ENCODE results near the gene C5.

Gene C5

GRCh38 chr9:120916588-120916987, 133.5 kb downstream of the C5 start:
- no peak for TF ChIP-seq POLR2AphosphoS5 (IDR thresholded peaks at IDR 0.05; ENCODE audit: low read depth)
- no peak for TF ChIP-seq SPI1 (IDR thresholded peaks at IDR 0.05; ENCODE audit: borderline replicate concordance, low read depth)
- TF ChIP-seq REST (IDR thresholded peaks at IDR 0.05; ENCODE audit: insufficient replicate concordance, low read depth), result no peak
- TF ChIP-seq GABPA (IDR thresholded peaks at IDR 0.05; ENCODE audit: low read depth), result no peak
- TF ChIP-seq, protein P1, sequence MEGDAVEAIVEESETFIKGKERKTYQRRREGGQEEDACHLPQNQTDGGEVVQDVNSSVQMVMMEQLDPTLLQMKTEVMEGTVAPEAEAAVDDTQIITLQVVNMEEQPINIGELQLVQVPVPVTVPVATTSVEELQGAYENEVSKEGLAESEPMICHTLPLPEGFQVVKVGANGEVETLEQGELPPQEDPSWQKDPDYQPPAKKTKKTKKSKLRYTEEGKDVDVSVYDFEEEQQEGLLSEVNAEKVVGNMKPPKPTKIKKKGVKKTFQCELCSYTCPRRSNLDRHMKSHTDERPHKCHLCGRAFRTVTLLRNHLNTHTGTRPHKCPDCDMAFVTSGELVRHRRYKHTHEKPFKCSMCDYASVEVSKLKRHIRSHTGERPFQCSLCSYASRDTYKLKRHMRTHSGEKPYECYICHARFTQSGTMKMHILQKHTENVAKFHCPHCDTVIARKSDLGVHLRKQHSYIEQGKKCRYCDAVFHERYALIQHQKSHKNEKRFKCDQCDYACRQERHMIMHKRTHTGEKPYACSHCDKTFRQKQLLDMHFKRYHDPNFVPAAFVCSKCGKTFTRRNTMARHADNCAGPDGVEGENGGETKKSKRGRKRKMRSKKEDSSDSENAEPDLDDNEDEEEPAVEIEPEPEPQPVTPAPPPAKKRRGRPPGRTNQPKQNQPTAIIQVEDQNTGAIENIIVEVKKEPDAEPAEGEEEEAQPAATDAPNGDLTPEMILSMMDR (IDR thresholded peaks at IDR 0.05; ENCODE audit: insufficient read depth, low read length), result no peak
- Histone ChIP-seq H3K4me3 (replicated peaks; ENCODE audit: insufficient read depth, low read length) (no peak overlapping the region), H3K27ac (replicated peaks) (no peak overlapping the region), H3K27me3 (ENCODE audit: insufficient read depth, poor library complexity, severe bottlenecking) (no peaks in the 10 kb centered on the region)
- no peak for DNase-seq (ENCODE audit: low read depth in 1 of 2, low spot score in 1 of 2)

GRCh38 chr9:120915854-120916470, 134.1 kb downstream of the C5 start:
- H3K4me3 ChIP-seq (replicated peaks; ENCODE audit: insufficient read depth, low read length), result no peak overlapping the region
- TF ChIP-seq, protein P1 (IDR thresholded peaks at IDR 0.05; ENCODE audit: insufficient read depth, low read length), result no peak
- H3K27ac ChIP-seq (replicated peaks), result no peak overlapping the region
- no peak for DNase-seq (ENCODE audit: low read depth in 1 of 2, low spot score in 1 of 2)
- H3K27me3 ChIP-seq (ENCODE audit: insufficient read depth, poor library complexity, severe bottlenecking), result no peaks in the 10 kb centered on the region

DNA sequence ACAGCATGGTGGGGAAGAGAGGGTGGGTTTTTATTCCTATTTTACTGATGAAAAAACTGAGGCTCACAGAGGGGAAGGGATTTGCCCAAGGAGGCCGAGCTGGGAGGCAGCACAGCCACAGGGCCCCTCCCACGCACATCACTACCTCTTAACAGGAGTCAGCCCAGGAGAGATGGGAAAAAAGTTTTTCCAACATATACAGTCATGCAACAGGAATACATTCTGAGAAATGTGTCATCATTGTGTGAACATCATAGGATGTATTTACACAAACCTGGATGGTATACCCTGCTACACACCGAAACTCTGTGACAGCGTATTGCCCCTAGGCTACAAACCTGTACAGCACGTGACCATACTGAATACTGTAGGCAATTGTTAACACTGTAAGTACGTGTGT, 135.1 kb downstream of the C5 start:
- no peak for DNase-seq (ENCODE audit: low read depth in 1 of 2, low spot score in 1 of 2)
- Histone ChIP-seq H3K27me3 (ENCODE audit: insufficient read depth, poor library complexity, severe bottlenecking) (no peaks in the 10 kb centered on the region), H3K4me3 (replicated peaks; ENCODE audit: insufficient read depth, low read length) (no peak overlapping the region), H3K27ac (replicated peaks) (no peak overlapping the region)
- TF ChIP-seq POLR2AphosphoS5 (IDR thresholded peaks at IDR 0.05; ENCODE audit: low read depth), result no peak
- TF ChIP-seq, protein P1 (IDR thresholded peaks at IDR 0.05; ENCODE audit: insufficient read depth, low read length), result no peak
- TF ChIP-seq SPI1 (IDR thresholded peaks at IDR 0.05; ENCODE audit: borderline replicate concordance, low read depth), result no peak
- TF ChIP-seq GABPA (IDR thresholded peaks at IDR 0.05; ENCODE audit: low read depth), result no peak
- no peak for TF ChIP-seq REST (IDR thresholded peaks at IDR 0.05; ENCODE audit: insufficient replicate concordance, low read depth)

DNA sequence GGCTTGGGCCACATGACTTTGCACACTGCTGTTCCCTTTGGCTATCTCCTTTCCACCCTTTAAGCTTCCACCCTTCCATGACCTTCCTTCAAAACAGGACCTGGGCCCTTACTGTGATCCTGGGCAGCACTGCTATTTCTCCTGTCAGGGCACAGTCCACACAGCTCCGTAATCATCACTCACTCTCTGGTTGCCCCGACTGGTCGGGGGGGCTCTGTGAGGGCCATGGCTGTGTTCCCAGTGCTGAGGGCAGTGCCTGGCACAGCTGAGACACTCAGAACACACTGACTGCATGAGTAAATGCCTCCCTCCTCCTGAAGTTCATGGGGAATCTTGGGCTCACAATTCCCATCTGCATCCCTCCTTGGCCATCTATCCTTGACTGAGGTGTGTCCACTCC, 135.7 kb downstream of the C5 start:
- no peak overlapping the region for H3K4me3 ChIP-seq (replicated peaks; ENCODE audit: insufficient read depth, low read length)
- no peak overlapping the region for H3K27ac ChIP-seq (replicated peaks)
- no peaks in the 10 kb centered on the region for H3K27me3 ChIP-seq (ENCODE audit: insufficient read depth, poor library complexity, severe bottlenecking)
- TF ChIP-seq, protein P1 (IDR thresholded peaks at IDR 0.05; ENCODE audit: insufficient read depth, low read length), result no peak
- TF ChIP-seq POLR2AphosphoS5 (IDR thresholded peaks at IDR 0.05; ENCODE audit: low read depth) (no peak), REST (IDR thresholded peaks at IDR 0.05; ENCODE audit: insufficient replicate concordance, low read depth) (no peak), SPI1 (IDR thresholded peaks at IDR 0.05; ENCODE audit: borderline replicate concordance, low read depth) (no peak)
- no peak for DNase-seq (ENCODE audit: low read depth in 1 of 2, low spot score in 1 of 2)
